Hematopoietic multipotent progenitor cell treated with erythropoietin and hydrocortisone succinate and interleukin-3 and kit ligand, for 15 days (in vitro differentiated cells): Measurements from ENCODE around the gene SCNN1G.
"Not testable (repeated sequence)": the region's sequence is repeated elsewhere in the genome, so short reads cannot be mapped to it uniquely, and the experiment has no call there.

ENCODE experiments used
- DNase-seq: peaks from one replicate; pipeline ENCODE4 v3.0.0-alpha.2; 2015; ENCODE audit warnings: low spot score

The SCNN1G gene, protein sequence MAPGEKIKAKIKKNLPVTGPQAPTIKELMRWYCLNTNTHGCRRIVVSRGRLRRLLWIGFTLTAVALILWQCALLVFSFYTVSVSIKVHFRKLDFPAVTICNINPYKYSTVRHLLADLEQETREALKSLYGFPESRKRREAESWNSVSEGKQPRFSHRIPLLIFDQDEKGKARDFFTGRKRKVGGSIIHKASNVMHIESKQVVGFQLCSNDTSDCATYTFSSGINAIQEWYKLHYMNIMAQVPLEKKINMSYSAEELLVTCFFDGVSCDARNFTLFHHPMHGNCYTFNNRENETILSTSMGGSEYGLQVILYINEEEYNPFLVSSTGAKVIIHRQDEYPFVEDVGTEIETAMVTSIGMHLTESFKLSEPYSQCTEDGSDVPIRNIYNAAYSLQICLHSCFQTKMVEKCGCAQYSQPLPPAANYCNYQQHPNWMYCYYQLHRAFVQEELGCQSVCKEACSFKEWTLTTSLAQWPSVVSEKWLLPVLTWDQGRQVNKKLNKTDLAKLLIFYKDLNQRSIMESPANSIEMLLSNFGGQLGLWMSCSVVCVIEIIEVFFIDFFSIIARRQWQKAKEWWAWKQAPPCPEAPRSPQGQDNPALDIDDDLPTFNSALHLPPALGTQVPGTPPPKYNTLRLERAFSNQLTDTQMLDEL

DNA sequence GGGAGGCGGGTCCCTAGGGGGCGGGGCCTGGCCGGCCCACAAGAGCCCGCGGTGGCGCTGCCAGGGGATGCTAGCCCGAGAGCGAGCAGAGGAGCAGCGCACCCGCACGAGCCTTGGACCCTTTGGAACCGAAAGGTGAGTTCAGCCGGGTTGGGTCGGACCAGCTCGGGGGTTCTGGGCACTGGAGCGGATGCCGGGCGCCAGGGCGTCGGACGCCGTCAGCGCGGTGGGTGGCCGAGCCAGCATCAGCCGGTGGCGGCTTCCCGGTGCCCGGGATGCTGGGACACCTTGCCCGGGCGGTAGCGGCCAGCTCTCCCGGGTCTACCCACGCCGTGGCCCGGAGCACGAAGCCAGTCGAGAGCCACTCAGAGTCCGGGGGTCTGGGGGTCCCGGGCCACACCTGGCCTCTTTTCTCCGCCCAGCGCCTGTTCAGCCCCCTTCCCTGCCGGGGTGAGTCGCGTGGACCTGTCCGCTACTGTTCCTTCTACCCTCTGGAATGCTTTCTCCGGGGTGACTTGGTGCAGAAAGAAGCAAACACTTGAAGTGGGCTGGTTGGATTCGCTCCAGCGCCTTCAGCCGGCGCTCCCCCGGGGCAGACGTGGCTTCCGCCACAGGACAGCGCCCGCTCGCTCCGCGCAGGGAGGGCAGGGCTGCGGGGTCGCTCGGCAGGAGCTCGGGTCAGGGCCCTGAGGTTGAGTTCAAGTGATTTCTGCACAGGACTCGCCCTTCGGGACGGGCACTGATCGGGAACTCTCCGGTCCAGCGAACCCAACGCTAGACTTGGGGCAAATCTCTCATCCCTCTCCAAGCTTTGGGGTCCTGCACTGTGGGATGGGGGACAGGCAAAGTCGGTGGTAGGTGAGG is at the start of gene SCNN1G:
SCNN1G (plus strand) TSS at position 67 of the 864 bp plus-strand sequence. CDS start 3,527 bp downstream, outside the sequence.
- DNase-seq = no peak

DNA sequence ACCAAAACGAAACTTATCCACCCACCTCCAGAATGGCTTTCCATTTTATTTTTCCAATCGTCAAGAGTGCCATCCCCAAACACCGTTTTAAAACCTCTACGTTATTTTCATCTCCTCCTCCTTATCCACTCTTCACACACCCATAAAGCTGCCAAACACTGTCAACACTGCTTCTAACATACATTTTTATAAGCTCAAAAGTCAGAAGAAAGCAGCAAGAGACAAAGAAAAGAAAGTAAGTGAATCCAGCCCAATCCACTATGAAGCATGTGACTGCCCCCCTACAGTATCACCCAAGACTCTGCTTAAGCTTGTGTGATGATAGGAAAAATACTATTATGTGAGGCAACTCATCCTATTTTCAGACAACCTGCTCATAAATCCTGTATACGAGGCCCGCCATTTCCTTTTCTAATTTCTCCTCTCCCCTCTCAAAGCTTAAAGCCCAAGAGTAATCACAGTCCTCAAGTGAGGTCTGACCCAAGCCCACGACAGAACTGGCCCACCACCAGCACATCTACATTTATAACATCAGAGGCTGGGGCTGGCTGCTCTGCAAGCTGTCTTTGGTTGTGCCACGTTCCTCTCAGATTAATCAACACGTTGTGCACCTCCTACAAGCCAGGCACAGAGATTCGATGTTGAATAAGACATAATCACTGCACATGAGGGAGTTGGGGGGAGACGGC is 49.6 kb upstream of the SCNN1G start:
- DNase-seq = no peak

DNA sequence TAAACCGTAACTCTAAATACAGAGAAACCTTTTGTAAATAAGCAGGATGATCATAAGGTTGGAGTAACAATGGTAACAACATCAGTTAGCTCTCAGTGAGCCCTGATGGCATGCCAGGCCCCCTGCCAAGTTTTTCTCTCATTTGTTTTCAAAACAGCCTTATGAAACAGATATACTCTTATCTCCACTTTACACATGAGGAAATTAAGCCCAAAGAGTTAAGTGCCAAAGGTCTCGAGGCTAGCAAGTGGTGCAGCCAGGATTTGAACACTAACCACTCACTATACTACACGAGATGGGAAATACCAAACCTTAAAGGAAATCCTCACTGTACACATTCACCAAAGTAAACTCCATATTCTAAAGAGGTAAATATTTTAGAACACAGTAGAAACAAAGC is 48.3 kb upstream of the SCNN1G start:
- DNase-seq = peak; percentile 65

DNA sequence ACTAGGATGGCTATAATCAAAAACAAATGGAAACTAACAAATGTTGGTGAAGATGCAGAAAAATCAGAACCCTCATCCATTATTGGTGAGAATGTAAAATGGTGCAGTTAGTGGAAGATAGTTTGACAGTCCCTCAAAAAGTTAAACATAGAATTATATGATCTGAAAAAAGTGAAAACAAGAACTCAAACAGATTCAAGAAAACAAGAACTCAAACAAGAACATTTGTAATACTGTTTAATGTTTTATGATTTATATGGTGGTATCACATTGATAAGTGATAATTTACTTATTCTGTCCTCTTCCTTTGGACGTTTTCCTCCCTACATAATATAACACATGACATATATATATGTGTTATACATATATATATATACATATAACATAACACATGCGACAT is 45.3 kb upstream of the SCNN1G start:
- DNase-seq = no peak

DNA sequence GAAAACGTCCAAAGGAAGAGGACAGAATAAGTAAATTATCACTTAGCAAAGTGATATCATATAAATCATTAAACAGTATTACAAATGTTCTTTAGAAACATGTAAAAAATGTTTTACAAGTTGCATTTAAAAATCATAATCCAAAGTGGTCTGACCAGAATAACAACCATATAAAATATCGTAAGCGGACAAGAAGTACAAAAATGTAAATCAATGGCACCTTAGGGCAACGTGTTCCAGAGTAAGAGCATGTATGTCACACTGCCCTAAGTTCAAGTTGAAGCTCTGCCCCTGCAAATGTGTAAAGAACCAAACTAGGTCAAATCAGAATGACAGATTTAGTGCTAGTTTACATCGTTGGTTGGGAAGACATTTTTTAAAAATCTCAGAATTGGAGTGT is 44.7 kb upstream of the SCNN1G start:
- DNase-seq = no peak

DNA sequence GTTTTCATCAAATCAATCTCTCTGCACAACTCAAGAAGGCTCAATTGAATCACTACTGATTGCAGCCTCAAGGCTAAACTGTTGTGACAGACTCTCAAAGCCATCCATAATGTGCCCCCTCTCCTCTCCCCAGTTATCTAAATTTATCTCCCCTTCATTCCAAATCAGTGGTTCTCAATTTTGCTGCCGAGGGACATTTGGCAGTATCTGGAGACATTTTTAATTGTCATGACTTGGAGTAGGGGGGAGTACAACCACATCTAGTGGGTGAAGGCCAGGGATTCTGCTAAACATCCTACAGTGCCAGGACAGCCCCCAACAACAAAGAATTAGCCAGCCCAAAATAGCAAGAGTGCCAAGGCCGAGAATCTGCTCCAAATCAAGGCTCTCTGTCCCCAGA is 42.4 kb upstream of the SCNN1G start:
- no peak for DNase-seq

DNA sequence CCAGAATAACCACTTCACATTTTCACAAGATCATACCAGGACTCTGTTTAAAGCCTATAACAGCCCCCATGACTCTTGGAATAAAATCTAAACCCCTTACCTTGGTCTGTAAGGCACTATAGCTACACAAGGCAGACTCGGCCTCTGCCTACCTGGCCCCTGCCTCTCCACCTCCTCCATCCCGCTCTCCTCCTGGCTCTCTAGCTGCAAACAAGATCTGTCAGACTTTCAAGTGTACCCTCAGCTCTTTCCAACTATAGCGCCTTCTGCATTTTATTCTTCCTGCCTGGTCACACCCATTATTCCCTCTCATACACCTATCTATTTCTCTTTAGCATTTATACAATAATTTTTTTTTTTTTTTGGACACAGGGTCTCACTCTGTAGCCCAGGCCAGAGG is 41.5 kb upstream of the SCNN1G start:
- no peak for DNase-seq

DNA sequence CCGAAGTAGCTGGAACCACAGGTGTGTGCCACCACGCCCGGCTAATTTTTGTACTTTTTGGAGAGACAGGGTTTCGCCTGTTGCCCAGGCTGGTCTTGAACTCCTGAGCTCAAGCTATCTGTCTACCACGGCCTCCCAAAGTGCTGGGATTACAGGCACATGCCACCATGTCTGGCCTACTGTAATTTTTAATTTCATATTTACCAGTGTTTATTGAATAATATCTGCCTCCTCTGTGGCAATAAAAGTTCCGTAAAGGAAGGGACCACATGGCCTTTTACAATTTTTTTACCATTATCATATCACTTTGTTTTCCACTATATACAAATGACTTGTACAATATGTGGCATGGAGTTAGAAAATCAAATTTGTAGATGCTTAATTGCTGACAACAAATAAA is 41.0 kb upstream of the SCNN1G start:
- no peak for DNase-seq

DNA sequence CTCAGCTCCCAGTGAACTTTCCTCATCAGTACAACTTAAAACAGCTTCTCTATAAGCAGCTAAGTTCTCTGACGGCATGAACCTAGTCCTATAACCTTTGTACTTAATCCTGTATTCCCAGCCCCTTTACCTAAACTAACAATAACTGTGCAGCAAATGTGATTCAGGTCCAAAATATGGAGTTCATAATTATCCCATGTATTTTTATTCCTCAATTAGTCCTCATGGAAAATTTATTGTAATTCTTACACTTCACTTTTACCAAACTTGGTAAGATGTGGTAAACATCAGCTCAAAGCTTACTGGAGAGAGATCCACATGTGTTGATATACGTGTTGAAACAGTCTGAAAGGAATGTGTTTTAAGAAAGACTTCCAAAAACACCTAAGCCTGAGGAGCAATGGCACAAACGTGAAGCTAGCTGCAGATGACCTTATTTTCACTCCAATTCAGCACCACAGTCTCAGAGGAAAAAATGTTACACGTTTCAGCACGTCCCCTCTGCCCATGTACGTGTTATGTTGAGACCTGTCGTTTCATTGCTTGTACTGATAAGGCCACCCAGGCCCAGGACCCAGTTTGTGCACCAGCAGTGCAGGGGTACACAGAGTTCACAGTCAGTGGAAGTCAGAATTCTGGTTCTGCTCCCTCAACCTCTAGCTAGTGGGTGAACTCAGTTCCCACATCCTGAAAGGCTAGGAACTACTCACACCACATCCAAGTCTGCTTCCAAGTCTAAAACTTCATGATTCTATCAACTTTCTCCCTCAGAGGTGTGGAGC is 40.4 kb upstream of the SCNN1G start:
- no peak for DNase-seq

DNA sequence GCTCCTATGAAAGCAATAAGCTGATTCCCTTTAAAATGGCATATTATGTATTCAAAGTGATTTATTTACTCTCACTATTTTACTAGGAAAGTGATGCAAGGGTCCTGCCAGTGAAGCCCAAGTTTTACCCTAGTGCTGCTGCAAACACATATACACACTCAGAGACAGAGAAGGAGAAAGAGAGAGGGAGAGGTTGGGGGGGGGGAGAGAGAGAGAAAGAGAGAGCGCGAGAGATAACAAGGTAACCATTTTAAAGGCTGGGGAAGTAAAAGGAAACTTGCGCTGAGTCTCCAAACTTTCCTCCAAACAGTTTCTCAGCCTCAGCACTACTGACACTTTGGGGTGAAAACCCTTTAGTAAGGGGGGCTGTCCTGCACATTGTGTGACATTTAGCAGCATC is 39.2 kb upstream of the SCNN1G start:
- DNase-seq = no peak

DNA sequence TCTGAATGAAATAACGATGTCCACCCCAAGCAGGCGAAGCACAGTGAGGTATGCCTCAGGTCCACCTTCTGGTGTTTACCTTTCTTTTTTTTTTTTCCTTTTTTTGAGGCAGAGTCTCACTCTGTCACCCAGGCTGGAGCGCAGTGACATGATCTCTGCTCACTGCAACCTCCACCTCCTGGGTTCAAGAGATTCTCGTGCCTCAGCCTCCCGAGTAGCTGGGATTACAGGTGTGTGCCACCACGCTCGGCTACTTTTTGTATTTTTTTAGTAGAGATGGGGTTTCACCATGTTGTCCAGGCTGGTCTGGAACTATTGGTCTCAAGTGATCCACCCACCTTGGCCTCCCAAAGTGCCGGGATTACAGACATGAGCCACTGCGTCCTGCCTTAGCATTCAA is 38.2 kb upstream of the SCNN1G start:
- DNase-seq = not testable (repeated sequence)

DNA sequence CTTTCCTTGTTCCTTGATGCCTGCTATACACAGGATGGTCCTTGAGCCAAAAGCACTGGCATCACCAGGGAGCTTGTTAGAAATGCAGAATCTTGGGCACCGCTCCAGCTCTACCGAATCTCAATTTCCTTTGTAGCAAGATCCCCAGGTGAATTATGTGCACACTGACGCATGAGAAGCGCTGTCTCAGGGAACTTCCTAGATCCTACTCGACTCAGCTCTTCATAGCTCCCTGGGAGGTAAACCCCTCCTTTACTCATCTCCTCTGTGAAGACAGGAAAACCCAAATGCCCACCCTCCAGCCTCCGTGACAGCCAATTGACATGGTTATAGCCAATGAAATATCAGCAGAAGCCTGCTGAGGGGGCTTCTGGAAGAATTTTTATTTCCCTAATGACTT is 37.4 kb upstream of the SCNN1G start:
- DNase-seq = no peak

DNA sequence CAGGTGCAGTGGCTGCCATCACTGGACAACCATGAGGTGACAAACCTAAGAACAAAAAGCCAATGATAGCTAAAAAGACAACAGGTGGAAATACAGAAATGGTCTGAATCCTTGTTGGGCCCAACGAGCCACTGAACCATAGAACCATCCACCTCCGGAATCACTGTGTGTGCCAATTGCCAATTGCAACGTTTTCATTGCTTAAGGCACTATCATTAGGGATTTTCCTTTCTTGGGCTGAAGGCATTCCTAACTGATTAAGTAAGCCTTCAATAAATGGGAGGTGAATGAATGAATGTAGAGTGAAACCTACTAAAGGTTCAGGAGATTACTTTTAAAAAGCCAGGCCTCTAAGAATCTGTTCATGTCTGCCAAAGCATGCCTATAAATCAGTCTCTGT is 36.9 kb upstream of the SCNN1G start:
- DNase-seq = no peak

DNA sequence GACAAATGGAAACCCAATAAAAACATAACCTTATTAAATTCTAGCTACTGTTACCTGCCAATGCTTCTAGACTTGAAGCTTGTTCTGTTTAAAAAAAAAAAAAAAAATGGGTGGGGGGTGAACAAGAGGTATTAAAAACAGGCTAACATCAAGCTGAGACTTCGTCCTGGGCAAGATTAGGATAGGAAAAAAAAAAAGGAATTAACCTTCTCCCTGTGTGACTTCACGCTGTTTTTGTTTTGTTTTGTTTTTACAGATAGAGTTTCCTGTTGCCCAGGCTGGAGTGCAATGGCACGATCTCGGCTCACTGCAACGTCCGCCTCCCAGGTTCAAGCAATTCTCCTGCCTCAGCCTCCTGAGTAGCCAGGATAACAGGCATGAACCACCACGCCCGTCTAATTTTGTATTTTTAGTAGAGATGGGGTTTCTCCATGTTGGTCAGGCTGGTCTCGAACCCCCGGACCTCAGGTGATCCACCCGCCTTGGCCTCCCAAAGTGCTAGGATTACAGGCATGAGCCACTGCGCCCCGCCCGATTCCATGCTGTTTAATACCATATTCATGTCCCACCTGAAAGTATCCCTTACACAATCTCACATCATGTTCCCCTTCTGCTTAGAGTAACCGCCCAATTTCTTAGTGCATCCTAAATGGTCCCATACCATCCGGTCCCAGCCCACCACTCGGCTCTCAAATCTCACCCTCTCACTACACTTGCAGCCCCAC is 35.5 kb upstream of the SCNN1G start:
- no peak for DNase-seq

DNA sequence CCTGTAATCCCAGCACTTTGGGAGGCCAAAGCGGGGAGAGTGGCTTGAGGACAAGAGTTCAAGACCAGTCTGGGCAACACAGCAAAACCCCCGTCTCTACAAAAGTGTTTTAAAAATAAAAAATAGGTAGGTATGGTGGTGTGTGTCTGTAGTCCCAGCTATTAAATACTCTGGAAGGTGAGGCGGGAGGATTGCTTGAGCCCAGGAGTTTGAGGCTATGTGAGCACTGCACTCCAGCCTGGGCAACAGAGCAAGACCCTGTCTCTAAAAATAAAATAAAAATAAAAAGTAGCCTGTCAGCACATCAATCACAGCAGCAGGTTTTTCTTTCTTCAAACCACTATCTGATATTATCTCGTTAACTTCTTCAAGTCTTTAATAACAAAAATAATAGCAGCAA is 34.9 kb upstream of the SCNN1G start:
- no peak for DNase-seq

DNA sequence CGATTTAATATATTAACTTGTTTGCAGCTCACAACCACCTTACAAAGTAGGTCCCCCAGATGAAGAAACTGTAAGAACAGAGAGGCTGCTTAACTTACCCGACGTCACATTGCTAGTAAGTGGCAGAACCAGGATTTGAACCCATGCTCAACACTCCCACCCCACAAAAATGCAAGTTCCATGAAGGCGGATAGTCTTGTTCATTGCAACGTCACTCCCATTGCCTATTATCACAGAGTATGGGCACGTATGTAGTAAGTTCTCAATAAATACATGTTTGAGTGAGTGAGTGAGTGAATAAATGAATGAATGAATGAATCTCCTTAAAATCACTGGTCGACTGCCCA is 34.4 kb upstream of the SCNN1G start:
- no peak for DNase-seq

DNA sequence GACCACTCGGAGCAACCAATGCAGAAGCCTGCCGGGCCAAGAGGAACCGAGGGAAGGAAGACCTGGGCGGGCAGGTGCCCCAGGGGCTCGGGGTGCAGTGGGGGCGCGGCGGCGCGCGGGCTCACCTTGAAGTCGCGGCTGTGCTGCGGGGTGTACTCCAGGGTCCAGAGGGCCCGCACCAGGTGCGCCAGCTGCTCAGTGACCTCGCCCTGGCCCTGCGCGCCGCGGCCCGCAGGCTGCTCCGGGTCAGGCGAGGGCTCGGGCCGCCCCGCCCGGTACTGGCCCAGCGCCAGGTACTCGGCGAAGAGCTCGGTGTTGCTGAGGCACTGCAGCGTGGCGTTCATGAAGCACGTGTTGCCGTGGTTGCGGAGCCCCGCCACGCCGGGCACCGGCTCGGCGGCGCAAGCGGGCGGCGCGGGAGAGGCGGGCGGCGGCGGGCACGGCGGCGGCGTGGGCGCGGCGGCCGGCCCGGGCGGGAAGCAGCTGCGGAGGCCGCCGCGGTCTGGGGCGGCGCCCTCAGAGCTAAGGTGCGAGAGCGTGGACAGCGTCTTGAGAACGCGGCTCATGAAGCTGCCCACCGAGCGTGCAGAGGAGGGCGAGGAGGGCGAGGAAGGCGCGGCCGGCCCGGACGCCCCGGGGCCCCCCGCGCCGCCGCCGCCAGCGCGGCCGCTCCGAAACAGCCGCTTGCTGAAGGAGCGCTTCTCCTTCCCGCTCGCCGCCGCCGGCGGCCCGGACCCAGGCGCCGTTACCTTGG is 33.9 kb upstream of the SCNN1G start:
- DNase-seq = peak; percentile 71

DNA sequence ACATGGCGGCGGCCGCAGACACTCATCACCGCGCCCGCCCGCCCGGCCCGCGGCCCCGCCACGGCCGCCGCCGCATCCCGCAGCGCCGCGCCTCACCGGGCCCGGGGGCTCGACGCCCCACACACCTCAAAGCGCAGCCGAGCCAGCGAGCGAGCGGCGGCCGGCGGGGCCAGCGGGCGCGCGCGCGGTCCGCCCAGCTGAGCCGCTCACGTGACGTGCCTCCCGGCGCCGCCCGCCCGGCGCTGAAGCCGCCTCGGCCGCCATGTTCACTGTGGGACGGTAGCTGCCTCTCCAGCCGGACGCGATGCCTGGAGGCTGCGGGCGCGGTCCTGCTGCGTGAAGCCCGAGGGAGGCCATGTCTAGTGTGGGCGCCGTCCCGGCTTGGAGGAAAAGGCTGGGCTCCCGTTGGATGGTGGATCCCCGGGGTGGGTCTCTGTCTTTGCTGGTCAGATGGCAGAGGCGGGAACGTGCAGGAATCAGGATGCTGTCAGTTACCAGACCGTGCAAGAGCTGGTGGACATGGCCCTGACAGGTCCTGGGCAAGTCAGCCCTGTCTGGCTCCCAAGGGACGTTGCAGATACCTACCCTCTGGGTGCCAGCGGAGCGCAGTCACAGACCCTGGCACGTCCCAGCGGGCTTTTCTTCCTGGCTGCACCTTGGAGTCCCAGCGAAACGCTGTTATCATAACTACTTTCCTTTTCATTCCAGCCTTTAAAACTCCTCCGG is 33.1 kb upstream of the SCNN1G start, which contains the start of gene USP31:
USP31 (minus strand) TSS at position 186 of the 726 bp plus-strand sequence; CDS start at position 4, 182 bp downstream.
- DNase-seq = peak; percentile 90

DNA sequence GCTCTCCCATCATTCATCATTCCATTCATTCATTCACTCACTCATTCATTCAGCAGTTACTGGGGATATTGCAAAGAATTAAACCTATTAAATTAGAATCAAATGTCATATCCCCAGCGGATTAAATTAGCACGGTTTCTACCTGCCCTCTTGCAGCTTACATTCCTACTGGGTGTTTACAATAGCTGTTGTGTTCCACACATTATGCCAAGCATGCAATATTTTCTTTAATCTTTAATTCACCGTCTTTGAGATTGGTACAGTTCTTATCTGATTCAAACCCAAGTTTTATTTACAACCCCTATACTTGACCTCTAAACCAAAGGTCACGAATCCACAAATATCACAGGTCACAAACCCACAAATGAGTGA is 32.6 kb upstream of the SCNN1G start:
- DNase-seq = no peak
